ENCODE data around the gene ZNF729.

- no peak for TF ChIP-seq OSR1 (CRISPR knock-in tag; IDR thresholded peaks at IDR 0.05)
- TF ChIP-seq, protein P1, sequence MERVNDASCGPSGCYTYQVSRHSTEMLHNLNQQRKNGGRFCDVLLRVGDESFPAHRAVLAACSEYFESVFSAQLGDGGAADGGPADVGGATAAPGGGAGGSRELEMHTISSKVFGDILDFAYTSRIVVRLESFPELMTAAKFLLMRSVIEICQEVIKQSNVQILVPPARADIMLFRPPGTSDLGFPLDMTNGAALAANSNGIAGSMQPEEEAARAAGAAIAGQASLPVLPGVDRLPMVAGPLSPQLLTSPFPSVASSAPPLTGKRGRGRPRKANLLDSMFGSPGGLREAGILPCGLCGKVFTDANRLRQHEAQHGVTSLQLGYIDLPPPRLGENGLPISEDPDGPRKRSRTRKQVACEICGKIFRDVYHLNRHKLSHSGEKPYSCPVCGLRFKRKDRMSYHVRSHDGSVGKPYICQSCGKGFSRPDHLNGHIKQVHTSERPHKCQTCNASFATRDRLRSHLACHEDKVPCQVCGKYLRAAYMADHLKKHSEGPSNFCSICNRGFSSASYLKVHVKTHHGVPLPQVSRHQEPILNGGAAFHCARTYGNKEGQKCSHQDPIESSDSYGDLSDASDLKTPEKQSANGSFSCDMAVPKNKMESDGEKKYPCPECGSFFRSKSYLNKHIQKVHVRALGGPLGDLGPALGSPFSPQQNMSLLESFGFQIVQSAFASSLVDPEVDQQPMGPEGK (CRISPR knock-in tag; IDR thresholded peaks at IDR 0.05; ENCODE audit: borderline replicate concordance), result no peak
- TF ChIP-seq TOX (CRISPR knock-in tag; IDR thresholded peaks at IDR 0.05; ENCODE audit: borderline replicate concordance), result no peak
- TF ChIP-seq CSDC2 (CRISPR knock-in tag; IDR thresholded peaks at IDR 0.05), result no peak
- TF ChIP-seq CREB5 (CRISPR knock-in tag; IDR thresholded peaks at IDR 0.05; ENCODE audit: low read depth), result no peak
- TF ChIP-seq ZFP3 (CRISPR knock-in tag; IDR thresholded peaks at IDR 0.05), result no peak
- TF ChIP-seq ZNF8 (CRISPR knock-in tag; IDR thresholded peaks at IDR 0.05), result no peak
- TF ChIP-seq TCF4 (CRISPR knock-in tag; IDR thresholded peaks at IDR 0.05; ENCODE audit: borderline replicate concordance), result no peak
- no peak for TF ChIP-seq RARB (CRISPR knock-in tag; IDR thresholded peaks at IDR 0.05)
Measured at GRCh38 chr19:22332924-22333323, 46.7 kb downstream of the ZNF729 start.

Measured in SK-N-SH treated with all-trans-retinoic acid at 6 μM for 48 hours (cell line).